Lung (tissue), 12 donors: ENCODE measurements around the gene ADAMTS18. TPM values are rescaled to one million over a fixed set of nuclear protein-coding genes. Genes with fewer than 3 reads are reported as not detected.

Source experiments
- ATAC-seq: fragments of 200-7000 bp; cut with Tn5 transposase; one replicate; pipeline ENCODE4 v1.9.1; 2020; ENCODE audit warnings: moderate number of reproducible peaks; ENCODE audit not compliant: insufficient read depth, low FRiP score
- DNase-seq, 3 donors: peaks; one replicate each; pipeline ENCODE4 v3.0.0-alpha.2; 2013 to 2017
- H3K27ac ChIP-seq, 2 donors: one replicate each; pipeline ENCODE4 v1.5.1; 2013; ENCODE audit warnings: mild to moderate bottlenecking in 2 of 2, moderate library complexity in 2 of 2, control low read depth in 1 of 2, inconsistent platforms in 1 of 2, low read depth in 1 of 2, low read length in 1 of 2
- H3K27me3 ChIP-seq, 3 donors: one replicate each; pipeline ENCODE4 v1.5.1; 2013; ENCODE audit warnings: low read length in 2 of 3; ENCODE audit not compliant: control insufficient read depth in 3 of 3, insufficient read depth in 3 of 3
- H3K36me3 ChIP-seq, 4 donors: one replicate each; pipeline ENCODE4 v1.5.1; 2013; ENCODE audit warnings: low read length in 4 of 4, mild to moderate bottlenecking in 1 of 4, moderate library complexity in 1 of 4; ENCODE audit not compliant: control insufficient read depth in 4 of 4, insufficient read depth in 4 of 4
- H3K4me1 ChIP-seq, 5 donors: one replicate each; pipeline ENCODE4 v1.5.1; 2013; ENCODE audit warnings: low read length in 5 of 5, mild to moderate bottlenecking in 2 of 5, moderate library complexity in 1 of 5; ENCODE audit not compliant: control insufficient read depth in 5 of 5, insufficient read depth in 5 of 5
- H3K4me3 ChIP-seq: one replicate; pipeline ENCODE4 v1.5.1; 2013; ENCODE audit warnings: mild to moderate bottlenecking, control low read depth, moderate library complexity
- H3K9ac ChIP-seq, 2 donors: one replicate each; pipeline ENCODE4 v1.5.1; 2013; ENCODE audit warnings: low read length in 2 of 2, control low read depth in 1 of 2; ENCODE audit not compliant: insufficient read depth in 1 of 2
- H3K9me3 ChIP-seq, 4 donors: one replicate each; pipeline ENCODE4 v1.5.1; 2013; ENCODE audit warnings: low read length in 3 of 4, mild to moderate bottlenecking in 1 of 4, moderate library complexity in 1 of 4; ENCODE audit not compliant: control insufficient read depth in 4 of 4, insufficient read depth in 3 of 4
- CTCF ChIP-seq: IDR thresholded peaks from 2 replicates; pipeline ENCODE4 v1.5.1; 2012; ENCODE audit warnings: mild to moderate bottlenecking; ENCODE audit errors: control extremely low read depth, extremely low read depth
- WGBS, 2 donors: extraction: QIAGEN DNeasy Blood & Tissue Kit; methylation state at CpG; one replicate each; pipeline ENCODE4 v1.1.7; 2013; 5-methylcytosine and 5-hydroxymethylcytosine counted together
- polyA plus RNA-seq, 2 donors: library from polyadenylated mRNA; stranded (reverse); fragments of 200-250 nt; gene quantifications; one replicate each; pipeline ENCODE4 v1.2.1, GENCODE V29; 2013
- total RNA-seq, 2 donors: library from RNA; depleted of rRNA in 1 of 2; stranded (reverse); fragments of >200 nt in 1 of 2; gene quantifications; one replicate each; pipeline ENCODE4 v1.2.1, GENCODE V29; 2014 to 2021
- donor health status: control.
- donor health status: control.
- donor health status: Bipolar disorder and iron deficiency.
- donor health status: healthy.
- donor health status: DM: yes; HTN: yes; CAD: no.

Gene ADAMTS18
- total and polyA plus RNA-seq, 4 donors = 0.02 to 0.82 TPM; not detected in 2

DNA sequence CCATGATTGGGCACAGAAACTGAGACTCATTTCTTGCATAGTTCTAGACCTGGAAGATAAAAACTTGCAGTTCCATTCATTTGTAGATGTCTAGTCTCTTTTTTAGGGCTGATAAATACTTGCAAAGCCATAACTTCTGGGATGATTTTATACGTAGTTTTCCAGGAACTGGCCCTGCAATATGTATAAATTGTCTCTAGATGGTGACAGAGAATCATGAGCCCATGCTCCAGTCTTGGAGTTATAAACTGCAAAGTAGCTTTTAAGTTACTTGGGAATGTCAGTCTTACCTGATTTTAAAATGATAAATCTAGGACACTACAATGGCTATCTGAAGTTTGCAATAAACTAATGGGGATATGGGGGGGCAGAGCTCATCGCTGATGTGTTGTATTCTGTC is 3.0 kb upstream of the ADAMTS18 start:
- WGBS, 2 donors = 36 to 41% methylated on average over 2 of the region's 2 CpGs
- ATAC-seq (no peak), DNase-seq (peak in 2 of 3 donors; percentile 16 to 34)
- Histone ChIP-seq H3K4me1 (peaks cover 0 to 3% (median 0%) of the 10 kb centered on the region in 5 donors), H3K9me3 (peaks cover 0 to 5% (median 0%) of the 10 kb centered on the region in 4 donors), H3K27me3 (peaks cover 16 to 37% (median 31%) of the 10 kb centered on the region in 3 donors), H3K27ac (no peak overlapping the region), H3K4me3 (no peak overlapping the region), H3K36me3 (no peaks in the 10 kb centered on the region), H3K9ac (no peak overlapping the region)
- no peak for TF ChIP-seq CTCF

- Histone ChIP-seq H3K9ac (no peak overlapping the region), H3K27me3 (peaks cover 20 to 57% (median 46%) of the 10 kb centered on the region in 3 donors), H3K4me1 (peaks cover 0 to 3% (median 0%) of the 10 kb centered on the region in 5 donors), H3K4me3 (no peak overlapping the region), H3K9me3 (peaks cover 0 to 5% (median 0%) of the 10 kb centered on the region in 4 donors), H3K27ac (no peak overlapping the region), H3K36me3 (no peaks in the 10 kb centered on the region)
- TF ChIP-seq CTCF = no peak
- 15% methylated on average over 20 of the region's 20 CpGs for WGBS, 2 donors
- no peak for ATAC-seq
- DNase-seq = peak in 2 of 3 donors; percentile 17 to 28
Observed at GRCh38 chr16:77435272-77435820, 512 bp upstream of the ADAMTS18 start.

- Histone ChIP-seq H3K4me1 (peaks cover 0 to 3% (median 0%) of the 10 kb centered on the region in 5 donors), H3K27me3 (peaks cover 20 to 62% (median 48%) of the 10 kb centered on the region in 3 donors), H3K27ac (no peak overlapping the region), H3K9me3 (peaks cover 0 to 5% (median 0%) of the 10 kb centered on the region in 4 donors), H3K36me3 (no peaks in the 10 kb centered on the region), H3K4me3 (no peak overlapping the region), H3K9ac (no peak overlapping the region)
- ATAC-seq (no peak), DNase-seq (peak in 1 of 3 donors; percentile 23)
- no peak for TF ChIP-seq CTCF
- WGBS, 2 donors = 0 to 4% methylated on average over 17 of the region's 17 CpGs
Observed at GRCh38 chr16:77434022-77434529, 758 bp downstream of the ADAMTS18 start.
